Effector memory CD8-positive, alpha-beta T cell (primary cell): ENCODE data around the gene FOLH1.
"Not testable (repeated sequence)": the region's sequence is repeated elsewhere in the genome, so short reads cannot be mapped to it uniquely, and the experiment has no call there.

Source experiments
- ATAC-seq: fragments of 150-1000 bp; cut with Tn5 transposase; replicated peaks from 2 replicates; pipeline ENCODE4 v1.10.0; 2021; ENCODE audit warnings: mild to moderate bottlenecking, moderate library complexity
- DNase-seq, 3 experiments: peaks; one replicate each; pipeline ENCODE4 v3.0.0; 2021
- H3K27ac Mint-ChIP-seq, 2 donors: one replicate each; pipeline ENCODE4 v1.8.0; 2022; ENCODE audit warnings: mild to moderate bottlenecking in 2 of 2, mixed read lengths in 2 of 2, moderate library complexity in 2 of 2
- H3K27me3 Mint-ChIP-seq, 2 donors: one replicate each; pipeline ENCODE4 v1.8.0; 2022; ENCODE audit warnings: mixed read lengths in 2 of 2
- H3K36me3 Mint-ChIP-seq: one replicate; pipeline ENCODE4 v1.8.0; 2022; ENCODE audit warnings: mild to moderate bottlenecking, moderate library complexity, mixed read lengths; ENCODE audit not compliant: insufficient read depth
- H3K4me1 Mint-ChIP-seq, 2 donors: one replicate each; pipeline ENCODE4 v1.8.0; 2022; ENCODE audit warnings: low read depth in 2 of 2, mixed read lengths in 2 of 2
- H3K4me3 Mint-ChIP-seq, 2 donors: one replicate each; pipeline ENCODE4 v1.8.0; 2022; ENCODE audit warnings: mild to moderate bottlenecking in 2 of 2, mixed read lengths in 2 of 2, moderate library complexity in 2 of 2
- H3K9me3 Mint-ChIP-seq, 2 donors: one replicate each; pipeline ENCODE4 v1.8.0; 2022; ENCODE audit warnings: mixed read lengths in 2 of 2

FOLH1 gene

DNA sequence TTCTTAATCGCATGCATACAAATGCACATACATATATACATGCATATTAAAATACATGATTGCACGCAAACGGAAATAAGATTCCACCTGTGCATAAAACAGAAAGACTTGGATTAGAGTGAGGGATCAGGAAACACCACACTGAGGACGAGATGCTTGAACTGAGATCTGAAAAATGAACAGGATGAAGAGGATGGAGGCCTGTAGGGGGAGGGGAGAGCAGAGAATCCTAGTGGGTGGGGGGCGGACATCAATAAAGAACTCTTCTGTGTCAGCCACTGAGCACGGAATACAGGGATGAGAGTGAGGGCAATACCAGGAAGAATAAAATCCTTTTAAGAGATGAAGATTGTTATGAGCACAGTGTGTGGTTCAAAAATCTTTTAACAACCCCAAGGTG is 1.4 kb downstream of the FOLH1 start:
- not testable (repeated sequence) for H3K9me3 Mint-ChIP-seq, H3K36me3 Mint-ChIP-seq, H3K4me3 Mint-ChIP-seq, ATAC-seq, H3K27ac Mint-ChIP-seq, H3K4me1 Mint-ChIP-seq, DNase-seq, H3K27me3 Mint-ChIP-seq

DNA sequence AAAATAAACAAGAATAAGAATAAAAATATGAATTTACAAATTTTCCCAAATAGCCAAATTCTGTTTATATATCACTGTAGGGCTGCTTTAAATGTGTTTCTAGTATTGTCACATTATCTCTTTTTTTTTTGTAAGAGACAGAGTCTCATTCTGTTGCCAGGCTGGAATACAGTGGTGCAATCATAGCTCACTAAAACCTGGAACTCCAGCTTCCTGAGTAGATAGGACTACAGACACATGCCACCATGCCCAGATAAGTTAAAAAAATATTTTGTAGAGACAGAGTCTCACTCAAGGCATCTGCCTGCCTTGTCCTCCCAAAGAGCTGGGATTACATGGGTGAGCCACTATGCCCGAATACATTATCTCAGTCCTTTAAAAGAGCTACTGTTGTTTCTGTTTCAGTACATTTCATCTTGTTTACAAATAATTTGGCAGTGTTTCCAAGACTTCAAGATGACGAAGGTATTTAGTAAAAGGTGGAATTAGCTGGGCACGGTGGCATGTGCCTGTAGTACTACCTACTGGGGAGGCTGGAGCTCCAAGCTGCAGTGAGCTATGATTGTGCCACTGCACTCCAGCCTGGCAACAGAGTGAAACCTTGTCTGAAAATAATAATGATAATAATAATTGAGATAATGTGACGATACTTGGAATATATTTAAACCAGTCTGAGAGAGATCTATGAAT is 6.0 kb downstream of the FOLH1 start:
- Mint-ChIP-seq H3K9me3 (no peaks in the 10 kb centered on the region), H3K4me1 (no peaks in the 10 kb centered on the region), H3K27me3 (no peaks in the 10 kb centered on the region), H3K36me3 (no peaks in the 10 kb centered on the region), H3K27ac (no peak overlapping the region), H3K4me3 (no peak overlapping the region)
- no peak for ATAC-seq
- DNase-seq, result no peak

DNA sequence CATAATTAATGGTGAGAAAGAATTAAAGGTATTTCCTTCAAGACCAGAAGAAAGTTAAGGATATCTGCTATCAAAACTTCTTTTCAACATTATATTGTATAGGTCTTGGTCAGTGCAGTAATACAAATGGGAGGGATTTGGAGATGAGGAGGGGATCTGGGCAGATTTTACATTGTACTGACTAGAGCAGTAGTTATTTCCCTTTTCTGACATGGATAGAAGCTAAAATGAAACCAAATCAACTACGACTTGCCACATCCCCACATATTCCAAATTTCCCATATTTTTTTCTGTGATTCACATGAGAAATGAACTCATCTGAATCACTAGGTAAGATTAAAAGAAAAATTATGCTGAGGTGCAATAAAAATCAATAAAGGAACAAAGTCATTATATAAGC is 11.6 kb downstream of the FOLH1 start:
- not testable (repeated sequence) for H3K4me1 Mint-ChIP-seq, ATAC-seq, H3K27ac Mint-ChIP-seq, H3K27me3 Mint-ChIP-seq, H3K4me3 Mint-ChIP-seq, DNase-seq, H3K9me3 Mint-ChIP-seq, H3K36me3 Mint-ChIP-seq

DNA sequence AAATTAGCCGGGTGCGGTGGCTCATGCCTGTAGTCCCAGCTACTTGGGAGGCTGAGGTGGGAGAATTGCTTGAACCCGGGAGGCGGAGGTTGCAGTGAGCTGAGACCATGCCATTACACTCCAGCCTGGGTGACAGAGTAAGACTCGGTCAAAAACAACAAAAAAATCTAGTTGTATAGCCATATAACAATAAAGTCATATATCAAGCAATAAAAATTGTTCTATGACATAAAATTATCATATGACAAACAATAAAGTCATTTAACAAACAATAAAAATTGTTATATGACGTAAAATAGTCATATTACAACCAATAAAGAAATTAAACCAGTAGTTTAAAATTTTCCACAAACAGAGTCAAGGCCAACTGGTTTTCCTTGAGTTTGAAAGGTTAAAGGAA is 12.4 kb downstream of the FOLH1 start:
- H3K4me1 Mint-ChIP-seq, DNase-seq, ATAC-seq, H3K27ac Mint-ChIP-seq, H3K4me3 Mint-ChIP-seq, H3K36me3 Mint-ChIP-seq, H3K27me3 Mint-ChIP-seq, H3K9me3 Mint-ChIP-seq: not testable (repeated sequence)

DNA sequence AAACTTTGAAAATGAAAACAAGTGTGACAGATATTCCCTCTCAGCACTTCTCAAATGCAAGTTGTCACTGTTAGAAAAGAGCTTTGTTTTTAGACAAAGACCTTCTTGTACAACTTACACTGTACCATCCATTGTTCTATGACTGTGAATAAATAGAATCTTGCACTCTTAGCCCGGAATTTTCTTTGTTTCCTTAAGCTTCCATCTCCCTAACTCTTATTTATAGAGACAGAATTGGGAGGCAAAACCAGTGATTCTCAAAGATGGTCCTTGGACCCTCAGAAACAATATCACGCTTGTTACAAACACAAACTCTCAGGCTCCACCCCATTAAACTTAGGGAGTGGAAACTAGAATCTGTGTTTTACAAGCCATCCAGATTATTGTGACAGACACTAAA is 18.1 kb downstream of the FOLH1 start:
- not testable (repeated sequence) for H3K36me3 Mint-ChIP-seq, H3K4me3 Mint-ChIP-seq, H3K9me3 Mint-ChIP-seq, DNase-seq, H3K27ac Mint-ChIP-seq, H3K27me3 Mint-ChIP-seq, H3K4me1 Mint-ChIP-seq, ATAC-seq

DNA sequence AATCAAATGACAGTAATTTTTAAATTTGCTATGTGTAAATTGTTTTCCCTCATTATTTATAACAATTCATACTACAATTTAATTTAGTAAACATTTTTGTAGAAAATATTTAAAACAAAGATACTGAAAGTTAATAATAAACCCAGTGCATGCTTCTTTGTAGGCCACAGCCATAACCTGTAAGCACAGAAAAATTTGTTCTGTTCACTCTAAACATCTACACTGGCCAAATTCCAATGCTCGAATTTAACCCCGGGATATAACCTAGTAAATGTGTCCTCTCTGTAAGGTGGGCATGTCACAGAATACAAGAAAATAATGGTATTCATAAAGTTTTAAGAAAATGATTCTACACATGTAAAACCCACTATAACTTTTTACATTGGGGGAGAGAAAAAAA is 22.2 kb downstream of the FOLH1 start:
- DNase-seq, H3K4me1 Mint-ChIP-seq, H3K4me3 Mint-ChIP-seq, H3K27ac Mint-ChIP-seq, H3K27me3 Mint-ChIP-seq, H3K36me3 Mint-ChIP-seq, ATAC-seq, H3K9me3 Mint-ChIP-seq: not testable (repeated sequence)

DNA sequence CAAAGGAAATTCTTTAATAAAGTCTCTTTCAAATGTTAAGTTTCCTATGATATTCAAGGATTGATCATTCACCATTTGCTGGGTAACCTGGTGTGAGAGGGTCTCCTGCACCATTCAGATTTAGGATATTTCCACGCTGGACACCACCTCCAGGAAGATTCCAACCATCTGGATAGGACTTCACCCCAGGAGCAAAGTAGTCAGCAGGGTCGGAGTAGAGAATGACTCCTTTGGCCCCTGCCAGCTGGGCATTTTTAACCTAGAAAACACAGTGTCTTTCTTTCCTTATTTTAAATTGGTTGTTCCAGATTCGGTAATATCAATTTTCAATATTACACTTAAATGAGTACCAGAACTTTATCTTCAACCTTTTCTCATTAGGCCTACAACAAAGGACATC is 22.8 kb downstream of the FOLH1 start:
- not testable (repeated sequence) for H3K4me3 Mint-ChIP-seq, H3K27ac Mint-ChIP-seq, DNase-seq, H3K36me3 Mint-ChIP-seq, ATAC-seq, H3K4me1 Mint-ChIP-seq, H3K9me3 Mint-ChIP-seq, H3K27me3 Mint-ChIP-seq

DNA sequence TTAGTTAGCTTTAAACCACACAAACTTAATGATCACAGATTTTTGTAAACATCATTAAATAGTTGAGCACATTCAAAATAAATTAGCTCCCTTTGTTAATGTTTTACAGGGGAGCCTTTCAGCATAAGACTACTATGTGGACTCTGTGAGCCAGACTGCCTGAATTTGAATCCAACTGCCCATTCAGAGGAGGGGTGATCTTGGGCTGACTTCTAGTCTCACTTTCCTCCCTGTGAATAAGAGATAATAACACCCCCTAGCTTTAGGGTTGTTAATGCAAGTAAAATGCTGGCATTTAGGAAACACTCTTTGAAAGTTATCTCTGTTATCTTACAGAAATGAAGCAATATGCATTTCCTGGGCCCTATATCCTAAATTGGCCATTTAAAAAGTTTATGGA is 23.6 kb downstream of the FOLH1 start:
- H3K9me3 Mint-ChIP-seq, H3K36me3 Mint-ChIP-seq, H3K27ac Mint-ChIP-seq, ATAC-seq, DNase-seq, H3K27me3 Mint-ChIP-seq, H3K4me3 Mint-ChIP-seq, H3K4me1 Mint-ChIP-seq: not testable (repeated sequence)

DNA sequence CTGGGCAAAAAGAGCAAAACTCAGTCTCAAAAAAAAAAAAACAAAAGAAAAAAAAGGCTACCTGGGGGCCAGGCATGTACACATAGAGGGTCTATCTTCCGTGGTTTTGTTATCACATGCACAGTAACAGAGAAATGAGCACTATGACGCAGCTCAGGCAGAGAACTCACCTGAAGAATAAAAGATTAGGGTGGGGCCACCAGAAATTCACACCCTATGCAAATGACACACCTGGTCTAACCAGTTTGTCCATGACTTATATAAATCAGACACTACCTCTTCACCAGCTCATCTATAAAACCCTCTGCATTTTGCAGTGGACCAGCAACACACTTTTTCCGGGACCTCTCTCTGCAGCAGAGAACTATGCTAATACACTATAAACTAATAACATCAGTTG is 30.5 kb downstream of the FOLH1 start:
- H3K4me3 Mint-ChIP-seq, H3K4me1 Mint-ChIP-seq, DNase-seq, H3K9me3 Mint-ChIP-seq, H3K27me3 Mint-ChIP-seq, H3K36me3 Mint-ChIP-seq, H3K27ac Mint-ChIP-seq, ATAC-seq: not testable (repeated sequence)

DNA sequence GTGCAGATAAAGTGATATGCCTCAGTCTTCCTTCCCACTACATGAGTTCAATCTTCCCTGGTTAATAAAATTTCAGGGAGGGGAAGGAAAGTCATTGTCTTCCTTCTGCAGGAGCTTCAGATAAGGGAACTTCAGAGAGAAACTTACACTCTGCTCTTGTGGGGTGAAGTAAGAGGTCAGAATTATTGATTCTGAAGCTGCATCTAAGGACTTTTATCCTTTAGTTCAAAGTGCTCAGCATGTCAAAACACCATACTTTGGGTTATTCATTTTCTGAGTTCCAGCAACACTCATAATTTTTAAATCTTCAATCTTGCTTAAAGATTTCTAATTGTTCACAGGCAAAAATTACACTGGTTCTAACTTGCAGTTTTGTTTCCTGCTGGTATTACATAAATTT is 33.0 kb downstream of the FOLH1 start:
- H3K4me1 Mint-ChIP-seq, H3K27ac Mint-ChIP-seq, H3K36me3 Mint-ChIP-seq, DNase-seq, H3K9me3 Mint-ChIP-seq, ATAC-seq, H3K4me3 Mint-ChIP-seq, H3K27me3 Mint-ChIP-seq: not testable (repeated sequence)

DNA sequence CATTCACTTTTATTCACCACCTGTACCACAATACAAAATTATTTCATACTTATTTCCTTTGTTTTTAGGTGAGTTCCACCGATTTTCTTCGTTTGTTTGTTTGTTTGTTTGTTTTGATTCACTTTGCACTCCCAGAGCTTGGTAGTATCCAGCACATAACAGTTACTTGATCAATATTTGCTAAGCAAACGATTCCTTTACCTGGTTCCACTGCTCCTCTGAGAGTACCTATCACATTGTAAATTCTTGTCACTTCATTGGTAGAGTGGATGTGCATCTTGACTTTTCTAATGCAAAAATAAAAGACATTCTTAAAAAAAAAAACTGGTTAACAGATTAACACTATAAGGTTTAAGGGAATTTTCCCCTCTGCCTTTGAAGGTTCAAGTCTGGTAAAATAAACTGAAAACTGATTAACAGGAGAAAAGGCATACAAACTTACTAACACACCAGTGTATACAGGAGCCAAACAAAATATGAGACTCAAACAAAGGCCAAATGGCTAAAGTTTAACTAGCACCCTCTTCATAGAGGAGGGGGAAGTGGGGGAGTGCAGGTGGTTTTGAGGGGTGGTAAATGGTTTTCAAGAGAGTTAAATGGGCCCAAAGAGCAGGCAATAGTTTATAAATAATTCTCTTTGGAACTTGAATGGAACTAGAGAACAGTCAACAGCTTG is 33.6 kb downstream of the FOLH1 start:
- not testable (repeated sequence) for H3K36me3 Mint-ChIP-seq, H3K4me3 Mint-ChIP-seq, ATAC-seq, H3K27ac Mint-ChIP-seq, DNase-seq, H3K27me3 Mint-ChIP-seq, H3K4me1 Mint-ChIP-seq, H3K9me3 Mint-ChIP-seq

DNA sequence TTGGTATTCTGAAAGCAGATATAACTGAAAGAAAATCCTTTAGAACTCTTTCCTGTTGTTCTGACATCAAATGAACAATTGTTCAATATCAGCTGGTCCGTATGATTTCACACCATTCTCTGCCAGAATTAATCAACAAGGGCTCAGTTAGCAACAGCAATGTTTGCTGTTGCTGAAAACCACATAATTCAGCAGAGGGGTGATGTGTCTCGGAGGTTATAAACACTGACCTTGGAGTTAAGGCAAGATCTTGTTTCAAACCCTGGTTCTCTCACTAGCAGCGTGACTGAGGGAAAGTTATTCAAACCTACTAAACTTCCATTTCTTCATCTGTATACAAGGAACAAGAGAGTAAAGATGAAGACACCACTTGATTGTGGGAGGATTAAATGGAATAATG is 36.8 kb downstream of the FOLH1 start:
- ATAC-seq, DNase-seq, H3K27ac Mint-ChIP-seq, H3K9me3 Mint-ChIP-seq, H3K4me1 Mint-ChIP-seq, H3K36me3 Mint-ChIP-seq, H3K27me3 Mint-ChIP-seq, H3K4me3 Mint-ChIP-seq: not testable (repeated sequence)

DNA sequence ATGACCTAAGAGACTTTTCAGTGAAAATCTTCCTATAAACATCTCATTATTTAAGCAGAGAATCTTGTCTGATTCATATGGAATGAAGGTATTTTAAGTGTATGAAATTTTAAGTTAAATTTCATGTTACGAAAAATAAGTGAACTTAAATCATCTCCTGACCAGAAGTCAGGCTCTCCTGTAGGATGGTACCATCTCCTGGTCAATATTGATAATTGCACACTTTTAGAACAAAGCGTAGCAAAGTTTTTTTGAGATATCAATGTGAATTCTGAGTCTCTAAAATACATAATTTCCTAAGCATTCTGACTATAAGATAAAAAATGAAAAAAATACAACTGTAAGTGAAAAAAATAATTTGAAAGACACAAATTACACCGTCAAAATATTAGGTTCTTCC is 38.8 kb downstream of the FOLH1 start:
- not testable (repeated sequence) for DNase-seq, H3K9me3 Mint-ChIP-seq, H3K4me3 Mint-ChIP-seq, H3K36me3 Mint-ChIP-seq, H3K27ac Mint-ChIP-seq, H3K4me1 Mint-ChIP-seq, H3K27me3 Mint-ChIP-seq, ATAC-seq

DNA sequence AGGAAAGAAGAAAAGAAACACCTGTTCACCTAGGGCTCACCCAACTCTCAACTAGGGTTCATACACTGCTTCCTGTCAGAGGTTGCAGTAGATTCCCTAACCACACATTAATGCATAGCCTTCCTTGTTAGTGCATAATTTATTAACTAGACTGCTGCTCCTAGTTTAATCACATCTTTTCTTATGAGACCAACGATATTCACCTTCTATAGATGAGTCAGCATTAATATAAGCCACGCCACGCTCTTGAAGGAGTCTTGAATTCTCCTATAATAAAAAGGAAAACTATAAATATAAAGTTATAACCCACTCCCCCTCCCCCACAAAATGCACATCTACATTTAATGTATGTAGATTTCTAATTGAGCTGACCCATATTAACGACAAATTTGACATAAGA is 39.4 kb downstream of the FOLH1 start:
- not testable (repeated sequence) for H3K27me3 Mint-ChIP-seq, ATAC-seq, DNase-seq, H3K36me3 Mint-ChIP-seq, H3K27ac Mint-ChIP-seq, H3K4me3 Mint-ChIP-seq, H3K9me3 Mint-ChIP-seq, H3K4me1 Mint-ChIP-seq
